HG03108 (cell line): ENCODE data around the gene ABCG1.

Experiments used
- ATAC-seq: cut with Tn5 transposase; IDR thresholded peaks from one replicate; pipeline ENCODE4 v1.9.1; 2021; ENCODE audit warnings: moderate library complexity; ENCODE audit not compliant: unreplicated experiment

The ABCG1 gene

GRCh38 chr21:42343101-42343500 lies 124.2 kb downstream of the ABCG1 start:
- no peak for ATAC-seq

DNA sequence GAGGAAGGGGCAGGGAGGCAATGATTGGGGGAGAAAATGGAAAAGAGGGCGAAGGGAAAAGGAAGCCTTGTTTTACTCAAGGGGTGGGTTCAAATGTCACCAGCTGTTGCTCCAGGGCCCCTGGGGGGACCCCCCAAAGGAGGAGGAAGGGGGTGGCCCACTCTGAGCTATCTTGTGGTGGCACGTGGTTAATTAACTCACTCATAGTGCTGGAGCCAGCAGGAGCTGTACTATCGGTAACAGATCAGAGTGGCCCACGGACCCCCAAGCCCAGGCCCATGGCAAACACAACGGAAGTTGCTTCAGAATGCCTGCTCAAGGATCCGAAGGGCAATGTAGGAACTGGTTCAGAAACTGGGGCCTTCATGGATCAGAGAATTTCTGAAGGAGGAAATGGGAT lies 124.6 kb downstream of the ABCG1 start:
- ATAC-seq, result no peak

DNA sequence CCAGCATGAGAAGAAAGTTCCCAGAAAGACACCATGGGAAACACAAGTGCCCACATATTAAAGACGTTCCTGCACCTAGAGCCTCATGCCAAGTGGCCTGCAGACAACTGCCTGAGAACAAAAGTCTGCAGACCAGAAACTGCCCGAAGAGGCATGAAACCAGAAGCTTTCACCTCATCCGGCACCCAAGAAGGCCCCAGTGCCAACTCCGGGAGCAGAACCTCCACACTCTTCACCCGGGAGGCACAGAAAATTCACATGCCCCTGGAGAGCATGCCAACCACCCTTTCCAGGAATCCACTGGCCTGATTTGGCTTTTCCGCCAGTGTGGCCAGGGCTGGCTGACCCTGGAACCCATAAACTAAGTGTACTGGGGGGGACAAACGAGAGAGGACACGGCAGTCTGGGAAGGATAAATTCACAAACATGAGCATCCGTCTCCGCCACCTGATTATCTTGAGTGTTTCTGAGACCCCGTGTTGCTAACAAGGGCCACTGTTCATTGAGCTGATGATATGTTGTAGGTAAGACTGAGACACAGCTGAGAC lies 125.1 kb downstream of the ABCG1 start:
- ATAC-seq, result no peak

GRCh38 chr21:42344631-42345030 lies 125.7 kb downstream of the ABCG1 start:
- ATAC-seq, result no peak

GRCh38 chr21:42346441-42346840 lies 127.5 kb downstream of the ABCG1 start:
- no peak for ATAC-seq
